PC-9 (cell line): ENCODE data around the gene BCO1. TPM values are rescaled to one million over a fixed set of nuclear protein-coding genes. Genes with fewer than 3 reads are reported as not detected.
"Not testable (repeated sequence)": the region's sequence is repeated elsewhere in the genome, so short reads cannot be mapped to it uniquely, and the experiment has no call there.

Source experiments
- BruUV-seq: library from RNA; stranded (reverse); fragments of 400-500 nt; replicated peaks from 2 replicates; lab custom pipeline; 2021; lab: Mats Ljungman, UMichigan
- CTCF ChIA-PET: fragments of 300-600 bp; sonication (Branson Sonifier 250); formaldehyde crosslinking; loops from one replicate; lab custom pipeline; 2022; ENCODE audit warnings: antibody characterized with exemption; lab: Charles Lee
- POLR2A ChIA-PET: fragments of 300-600 bp; sonication (Branson Sonifier 250); formaldehyde crosslinking; loops from one replicate; lab custom pipeline; 2022; ENCODE audit warnings: antibody characterized with exemption; ENCODE audit not compliant: unreplicated experiment; lab: Charles Lee
- DNase-seq, 2 experiments: peaks; one replicate each; pipeline versions ENCODE4 v3.0.0 to v3.0.0-alpha.2; 2015 to 2022; ENCODE audit warnings: mixed read lengths in 1 of 2
- H2AFZ ChIP-seq: fragments of 200-600 bp; sonication (generic); 2 replicates; pipeline ENCODE4 v1.8.1; 2017; ENCODE audit warnings: antibody characterized with exemption
- H3F3A ChIP-seq: fragments of 200-600 bp; sonication (generic); 2 replicates; pipeline ENCODE4 v1.8.1; 2017; ENCODE audit warnings: antibody characterized with exemption, mild to moderate bottlenecking, low read depth; ENCODE audit not compliant: insufficient read depth
- H3K27ac ChIP-seq: fragments of 200-600 bp; sonication (generic); 2 replicates; pipeline ENCODE4 v1.6.1; 2016; ENCODE audit warnings: mixed run types
- H3K27me3 ChIP-seq: fragments of 200-600 bp; sonication (generic); 2 replicates; pipeline ENCODE4 v1.6.1; 2016; ENCODE audit warnings: low read depth, mixed run types; ENCODE audit not compliant: insufficient read depth
- H3K36me3 ChIP-seq: fragments of 200-600 bp; sonication (generic); 2 replicates; pipeline ENCODE4 v1.6.1; 2016; ENCODE audit warnings: low read depth, mixed run types
- H3K4me1 ChIP-seq: fragments of 200-600 bp; sonication (generic); replicated peaks from 2 replicates; pipeline ENCODE4 v1.6.1; 2016; ENCODE audit warnings: mixed run types; ENCODE audit not compliant: insufficient read depth
- H3K4me2 ChIP-seq: fragments of 200-600 bp; sonication (generic); 2 replicates; pipeline ENCODE4 v1.6.1; 2017; ENCODE audit warnings: mixed run types
- H3K4me3 ChIP-seq: fragments of 200-600 bp; sonication (generic); 2 replicates; pipeline ENCODE4 v1.6.1; 2016; ENCODE audit warnings: mixed run types
- H3K79me2 ChIP-seq: fragments of 200-600 bp; sonication (generic); 2 replicates; pipeline ENCODE4 v1.6.1; 2017; ENCODE audit warnings: low read depth, mixed run types
- H3K9me2 ChIP-seq: fragments of 200-600 bp; sonication (generic); 2 replicates; pipeline ENCODE4 v1.8.1; 2017; ENCODE audit warnings: mild to moderate bottlenecking; ENCODE audit not compliant: insufficient read depth
- H3K9me3 ChIP-seq: fragments of 200-600 bp; sonication (generic); 2 replicates; pipeline ENCODE4 v1.8.1; 2016; ENCODE audit warnings: low read depth; ENCODE audit not compliant: insufficient read depth
- H4K20me1 ChIP-seq: fragments of 200-600 bp; sonication (generic); 2 replicates; pipeline ENCODE4 v1.8.1; 2017; ENCODE audit not compliant: insufficient read depth
- EZH2 ChIP-seq: fragments of 200-600 bp; sonication (generic); IDR thresholded peaks from 2 replicates; pipeline ENCODE4 v1.8.0; 2017; ENCODE audit warnings: antibody characterized with exemption, low read depth
- intact Hi-C: fragments of 100-400 bp; cut with micrococcal nuclease; formaldehyde crosslinking; loops from one replicate; pipeline ENCODE4 v1.10.0; 2022; ENCODE audit not compliant: unreplicated experiment
- total RNA-seq: library from RNA; stranded (reverse); gene quantifications from 2 replicates; pipeline ENCODE4 v1.2.3, GENCODE V29; 2021
- TF ChIP-seq, protein P1 (sequence below): fragments of 200-600 bp; sonication (generic); conservative IDR thresholded peaks from 2 replicates; pipeline ENCODE4 v1.6.1; 2017; ENCODE audit warnings: mixed run types, antibody characterized with exemption, mild to moderate bottlenecking, moderate library complexity

Gene BCO1
- total RNA-seq, 1 experiment from 2014 or later, result 1.4 TPM

GRCh38 chr16:81220349-81220748 is 18.1 kb upstream of the BCO1 start:
- Histone ChIP-seq H3K27ac (no peak overlapping the region), H3K79me2 (no peaks in the 10 kb centered on the region), H3K4me2 (no peak overlapping the region), H4K20me1 (no peaks in the 10 kb centered on the region), H3K27me3 (no peaks in the 10 kb centered on the region), H2AFZ (no peak overlapping the region), H3K9me3 (no peaks in the 10 kb centered on the region), H3K36me3 (no peaks in the 10 kb centered on the region), H3K4me3 (no peak overlapping the region), H3K9me2 (no peaks in the 10 kb centered on the region), H3K4me1 (no peaks in the 10 kb centered on the region), H3F3A (no peaks in the 10 kb centered on the region)
- no peak for DNase-seq
- TF ChIP-seq, protein P1, sequence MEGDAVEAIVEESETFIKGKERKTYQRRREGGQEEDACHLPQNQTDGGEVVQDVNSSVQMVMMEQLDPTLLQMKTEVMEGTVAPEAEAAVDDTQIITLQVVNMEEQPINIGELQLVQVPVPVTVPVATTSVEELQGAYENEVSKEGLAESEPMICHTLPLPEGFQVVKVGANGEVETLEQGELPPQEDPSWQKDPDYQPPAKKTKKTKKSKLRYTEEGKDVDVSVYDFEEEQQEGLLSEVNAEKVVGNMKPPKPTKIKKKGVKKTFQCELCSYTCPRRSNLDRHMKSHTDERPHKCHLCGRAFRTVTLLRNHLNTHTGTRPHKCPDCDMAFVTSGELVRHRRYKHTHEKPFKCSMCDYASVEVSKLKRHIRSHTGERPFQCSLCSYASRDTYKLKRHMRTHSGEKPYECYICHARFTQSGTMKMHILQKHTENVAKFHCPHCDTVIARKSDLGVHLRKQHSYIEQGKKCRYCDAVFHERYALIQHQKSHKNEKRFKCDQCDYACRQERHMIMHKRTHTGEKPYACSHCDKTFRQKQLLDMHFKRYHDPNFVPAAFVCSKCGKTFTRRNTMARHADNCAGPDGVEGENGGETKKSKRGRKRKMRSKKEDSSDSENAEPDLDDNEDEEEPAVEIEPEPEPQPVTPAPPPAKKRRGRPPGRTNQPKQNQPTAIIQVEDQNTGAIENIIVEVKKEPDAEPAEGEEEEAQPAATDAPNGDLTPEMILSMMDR, result no peak
- TF ChIP-seq EZH2, result no peak
- BruUV-seq, result no TSS peak
- ChIA-PET CTCF (no interaction called here), POLR2A (no interaction called here)
- intact Hi-C loops, result no loop called here

- CTCF ChIA-PET, result no interaction called here
Measured at GRCh38 chr16:81221731-81222130, 16.8 kb upstream of the BCO1 start.

DNA sequence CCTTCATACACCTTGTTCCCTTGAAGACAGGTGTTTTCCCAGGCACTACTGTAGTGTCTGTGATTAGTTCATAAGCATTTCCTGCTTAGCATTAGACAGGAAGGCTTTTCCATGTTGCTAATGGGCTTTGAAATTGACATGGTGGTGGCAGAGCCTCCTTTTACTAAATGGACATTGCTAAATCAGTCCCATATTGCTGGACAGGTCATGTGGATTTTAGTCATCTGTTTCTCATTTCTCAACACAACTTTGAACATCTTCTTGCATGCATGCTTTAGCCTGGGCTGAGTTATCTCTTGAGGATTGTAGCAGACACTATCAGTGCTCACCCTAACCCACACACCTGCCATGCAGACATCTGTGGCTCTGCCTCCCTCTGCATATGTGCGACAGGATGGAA is 13.7 kb upstream of the BCO1 start:
- Histone ChIP-seq H3K4me3 (no peak overlapping the region), H3K9me2 (no peaks in the 10 kb centered on the region), H3K27me3 (peaks cover 2% of the 10 kb centered on the region; the same call in 1 of the 2 replicates), H3K9me3 (no peaks in the 10 kb centered on the region), H4K20me1 (no peaks in the 10 kb centered on the region), H3K4me2 (no peak overlapping the region), H3K27ac (no peak overlapping the region), H2AFZ (no peak overlapping the region), H3K36me3 (no peaks in the 10 kb centered on the region), H3K79me2 (no peaks in the 10 kb centered on the region), H3K4me1 (no peaks in the 10 kb centered on the region), H3F3A (no peaks in the 10 kb centered on the region)
- no TSS peak for BruUV-seq
- no peak for TF ChIP-seq EZH2
- TF ChIP-seq, protein P1, result no peak
- ChIA-PET CTCF (no interaction called here), POLR2A (no interaction called here)
- intact Hi-C loops, result no loop called here
- DNase-seq, result no peak

More at GRCh38 chr16:81221731-81222130, 16.8 kb upstream of the BCO1 start:
- Histone ChIP-seq H3K27me3 (no peaks in the 10 kb centered on the region), H3K27ac (no peak overlapping the region), H3K9me3 (no peaks in the 10 kb centered on the region), H3K4me3 (no peak overlapping the region), H3K36me3 (no peaks in the 10 kb centered on the region), H2AFZ (no peak overlapping the region), H3K4me1 (no peaks in the 10 kb centered on the region), H3K4me2 (no peak overlapping the region), H4K20me1 (no peaks in the 10 kb centered on the region), H3F3A (no peaks in the 10 kb centered on the region), H3K9me2 (no peaks in the 10 kb centered on the region), H3K79me2 (no peaks in the 10 kb centered on the region)
- intact Hi-C loops, result no loop called here
- TF ChIP-seq, protein P1, result no peak
- TF ChIP-seq EZH2, result no peak
- DNase-seq, result no peak
- POLR2A ChIA-PET, result interaction anchor here (0.6 kb wide), 1 partner anchor 154 kb away, joined by 7 read pairs; no protein-coding TSS in a partner anchor
- no TSS peak for BruUV-seq

DNA sequence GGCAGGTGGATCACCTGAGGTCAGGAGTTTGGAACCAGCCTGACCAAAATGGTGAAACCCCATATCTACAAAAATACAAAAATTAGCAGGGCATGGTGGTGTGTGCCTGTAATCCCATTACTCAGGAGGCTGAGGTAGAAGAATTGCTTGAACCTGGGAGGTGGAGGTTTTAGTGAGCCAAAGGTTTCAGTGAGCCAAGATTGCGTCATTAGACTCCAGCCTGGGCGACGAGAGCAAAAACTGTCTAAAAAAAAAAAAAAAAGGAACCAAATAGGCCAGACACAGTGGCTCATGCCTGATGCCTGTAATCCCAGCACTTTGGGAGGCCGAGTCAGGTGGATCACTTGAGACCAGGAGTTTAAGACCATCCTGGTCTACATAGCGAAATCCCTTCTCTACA is 12.8 kb upstream of the BCO1 start:
- H3K9me2 ChIP-seq, BruUV-seq, H3K27ac ChIP-seq, H3F3A ChIP-seq, H3K27me3 ChIP-seq, H3K79me2 ChIP-seq, H4K20me1 ChIP-seq, H2AFZ ChIP-seq, DNase-seq, POLR2A ChIA-PET, H3K9me3 ChIP-seq, CTCF ChIA-PET, H3K4me1 ChIP-seq, H3K36me3 ChIP-seq, H3K4me2 ChIP-seq, intact Hi-C loops, H3K4me3 ChIP-seq: not testable (repeated sequence)
